Thyroid gland (tissue), 4 donors: Measurements from ENCODE around the gene CCN2.
"Not testable (repeated sequence)": the region's sequence is repeated elsewhere in the genome, so short reads cannot be mapped to it uniquely, and the experiment has no call there.

Source experiments
- POLR2A ChIP-seq, 2 donors: fragments of 450-650 bp; IDR thresholded peaks; one replicate each; pipeline ENCODE4 v1.6.1; 2017; ENCODE audit warnings: antibody characterized with exemption in 2 of 2, mild to moderate bottlenecking in 2 of 2, moderate library complexity in 1 of 2
- TF ChIP-seq, protein P1 (sequence below), 6 experiments: fragments of 200-600 bp in 3 of 6; fragments of 450-650 bp in 3 of 6; sonication (generic) in 3 of 6; IDR thresholded peaks; one replicate each; pipeline ENCODE4 v1.5.1; 2016 to 2019; ENCODE audit warnings: antibody characterized with exemption in 6 of 6, mild to moderate bottlenecking in 2 of 6, inconsistent platforms in 1 of 6, moderate library complexity in 1 of 6

- TF ChIP-seq, protein P1, sequence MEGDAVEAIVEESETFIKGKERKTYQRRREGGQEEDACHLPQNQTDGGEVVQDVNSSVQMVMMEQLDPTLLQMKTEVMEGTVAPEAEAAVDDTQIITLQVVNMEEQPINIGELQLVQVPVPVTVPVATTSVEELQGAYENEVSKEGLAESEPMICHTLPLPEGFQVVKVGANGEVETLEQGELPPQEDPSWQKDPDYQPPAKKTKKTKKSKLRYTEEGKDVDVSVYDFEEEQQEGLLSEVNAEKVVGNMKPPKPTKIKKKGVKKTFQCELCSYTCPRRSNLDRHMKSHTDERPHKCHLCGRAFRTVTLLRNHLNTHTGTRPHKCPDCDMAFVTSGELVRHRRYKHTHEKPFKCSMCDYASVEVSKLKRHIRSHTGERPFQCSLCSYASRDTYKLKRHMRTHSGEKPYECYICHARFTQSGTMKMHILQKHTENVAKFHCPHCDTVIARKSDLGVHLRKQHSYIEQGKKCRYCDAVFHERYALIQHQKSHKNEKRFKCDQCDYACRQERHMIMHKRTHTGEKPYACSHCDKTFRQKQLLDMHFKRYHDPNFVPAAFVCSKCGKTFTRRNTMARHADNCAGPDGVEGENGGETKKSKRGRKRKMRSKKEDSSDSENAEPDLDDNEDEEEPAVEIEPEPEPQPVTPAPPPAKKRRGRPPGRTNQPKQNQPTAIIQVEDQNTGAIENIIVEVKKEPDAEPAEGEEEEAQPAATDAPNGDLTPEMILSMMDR (IDR thresholded peaks at IDR 0.05): not testable (repeated sequence)
- TF ChIP-seq POLR2A (IDR thresholded peaks at IDR 0.05): not testable (repeated sequence)
Observed at GRCh38 chr6:131908787-131909186, 42.4 kb downstream of the CCN2 start.
